IMR-90 (cell line): ENCODE data around the gene UCP1. TPM values are rescaled to one million over a fixed set of nuclear protein-coding genes. Genes with fewer than 3 reads are reported as not detected.

ENCODE experiments used
- ATAC-seq: fragments of 200-7000 bp; cut with Tn5 transposase; 2 replicates; pipeline ENCODE4 v1.9.1; 2020; ENCODE audit warnings: low read depth, mild to moderate bottlenecking, moderate library complexity
- BruUV-seq: library from RNA; stranded (reverse); fragments of 400-500 nt; replicated peaks from 2 replicates; lab custom pipeline; 2021; lab: Mats Ljungman, UMichigan
- CTCF ChIA-PET: fragments of 300-600 bp; formaldehyde crosslinking; extraction: SDS; loops from one replicate; lab custom pipeline; 2021; ENCODE audit warnings: antibody characterized with exemption; lab: Yijun Ruan, JAX
- POLR2A ChIA-PET: fragments of 300-600 bp; sonication (Branson Sonifier 250); formaldehyde crosslinking; loops from one replicate; lab custom pipeline; 2022; ENCODE audit warnings: antibody characterized with exemption; ENCODE audit not compliant: unreplicated experiment; lab: Charles Lee
- DNase-seq: peaks from one replicate; pipeline ENCODE4 v3.0.0; 2013
- H2AFZ ChIP-seq: replicated peaks from 2 replicates; pipeline ENCODE3; 2013; ENCODE audit warnings: low read length, mild to moderate bottlenecking; ENCODE audit not compliant: poor library complexity
- H2AK5ac ChIP-seq: 2 replicates; pipeline ENCODE4 v1.6.1; 2013; ENCODE audit warnings: low read depth, low read length, inconsistent platforms
- H2AK9ac ChIP-seq: replicated peaks from 2 replicates; pipeline ENCODE3; 2013; ENCODE audit warnings: mild to moderate bottlenecking, low read depth, low read length, moderate library complexity; ENCODE audit not compliant: poor library complexity
- H2BK120ac ChIP-seq: 2 replicates; pipeline ENCODE4 v1.6.1; 2013; ENCODE audit warnings: low read depth, low read length, inconsistent platforms
- H2BK15ac ChIP-seq: 3 replicates; pipeline ENCODE4 v1.6.1; 2013; ENCODE audit warnings: low read depth, low read length, inconsistent platforms
- H2BK20ac ChIP-seq: 2 replicates; pipeline ENCODE4 v1.6.1; 2013; ENCODE audit warnings: low read depth, mild to moderate bottlenecking, inconsistent platforms, low read length, moderate library complexity
- H2BK5ac ChIP-seq: 2 replicates; pipeline ENCODE4 v1.6.1; 2013; ENCODE audit warnings: mild to moderate bottlenecking, low read depth, low read length, inconsistent platforms; ENCODE audit not compliant: poor library complexity, severe bottlenecking
- H3K14ac ChIP-seq: replicated peaks from 2 replicates; pipeline ENCODE4 v1.6.1; 2013; ENCODE audit warnings: low read depth, low read length, inconsistent platforms
- H3K18ac ChIP-seq: 2 replicates; pipeline ENCODE4 v1.6.1; 2013; ENCODE audit warnings: low read depth, low read length, control low read depth
- H3K23ac ChIP-seq: 2 replicates; pipeline ENCODE4 v1.6.1; 2013; ENCODE audit warnings: low read depth, low read length, inconsistent platforms
- H3K27ac ChIP-seq: 2 replicates; pipeline ENCODE4 v1.5.1; 2013; ENCODE audit warnings: mild to moderate bottlenecking, control low read depth, low read length; ENCODE audit not compliant: insufficient read depth
- H3K27me3 ChIP-seq: 2 replicates; pipeline ENCODE4 v1.6.1; 2013; ENCODE audit warnings: low read length; ENCODE audit not compliant: control insufficient read depth, insufficient read depth
- H3K36me3 ChIP-seq: 2 replicates; pipeline ENCODE4 v1.6.1; 2013; ENCODE audit warnings: low read length, mixed read lengths; ENCODE audit not compliant: control insufficient read depth, insufficient read depth
- H3K4ac ChIP-seq: 2 replicates; pipeline ENCODE4 v1.6.1; 2013; ENCODE audit warnings: low read depth, low read length, inconsistent platforms
- H3K4me1 ChIP-seq: 2 replicates; pipeline ENCODE4 v1.6.1; 2013; ENCODE audit warnings: low read length, mixed read lengths; ENCODE audit not compliant: control insufficient read depth, insufficient read depth
- H3K4me2 ChIP-seq: 2 replicates; pipeline ENCODE4 v1.6.1; 2013; ENCODE audit warnings: low read depth, mild to moderate bottlenecking, control low read depth, low read length, moderate library complexity
- H3K4me3 ChIP-seq: 2 replicates; pipeline ENCODE4 v1.5.1; 2013; ENCODE audit warnings: low read depth, mild to moderate bottlenecking, control low read depth, low read length, moderate library complexity; ENCODE audit not compliant: insufficient read depth
- H3K56ac ChIP-seq: 2 replicates; pipeline ENCODE4 v1.6.1; 2013; ENCODE audit warnings: low read length, inconsistent platforms; ENCODE audit not compliant: insufficient read depth; ENCODE audit errors: extremely low read depth
- H3K79me1 ChIP-seq, 2 experiments: 2 replicates each; pipeline ENCODE4 v1.6.1; 2013; ENCODE audit warnings: low read length in 2 of 2, inconsistent platforms in 1 of 2, low read depth in 1 of 2
- H3K9ac ChIP-seq: 2 replicates; pipeline ENCODE4 v1.6.1; 2013; ENCODE audit warnings: low read depth, low read length, control low read depth
- H3K9me1 ChIP-seq: 2 replicates; pipeline ENCODE4 v1.6.1; 2013; ENCODE audit warnings: low read length, inconsistent platforms; ENCODE audit not compliant: insufficient read depth
- H3K9me3 ChIP-seq: 2 replicates; pipeline ENCODE4 v1.6.1; 2013; ENCODE audit warnings: low read length; ENCODE audit not compliant: control insufficient read depth, insufficient read depth
- H4K20me1 ChIP-seq: 2 replicates; pipeline ENCODE4 v1.6.1; 2013; ENCODE audit warnings: low read length, inconsistent platforms; ENCODE audit not compliant: insufficient read depth
- H4K5ac ChIP-seq: 2 replicates; pipeline ENCODE4 v1.6.1; 2013; ENCODE audit warnings: mild to moderate bottlenecking, low read depth, low read length, control low read depth
- H4K8ac ChIP-seq, 2 experiments: 2 replicates each; pipeline ENCODE4 v1.6.1; 2013; ENCODE audit warnings: low read depth in 2 of 2, low read length in 2 of 2, control low read depth in 1 of 2, inconsistent platforms in 1 of 2
- H4K91ac ChIP-seq: 2 replicates; pipeline ENCODE4 v1.6.1; 2013; ENCODE audit warnings: low read depth, low read length, inconsistent platforms; ENCODE audit not compliant: insufficient read depth
- BHLHE40 ChIP-seq: fragments of 150-350 bp; IDR thresholded peaks from 2 replicates; pipeline ENCODE4 v1.6.1; 2016; ENCODE audit warnings: mild to moderate bottlenecking, low read depth, low read length
- CEBPB ChIP-seq: IDR thresholded peaks from 2 replicates; pipeline ENCODE4 v1.6.1; 2012; ENCODE audit warnings: low read depth, low read length, improper control_type of control experiment
- CHD1 ChIP-seq: IDR thresholded peaks from 2 replicates; pipeline ENCODE4 v1.6.1; 2012; ENCODE audit warnings: low read depth, low read length, improper control_type of control experiment
- FOS ChIP-seq: fragments of 150-350 bp; IDR thresholded peaks from 2 replicates; pipeline ENCODE4 v1.6.1; 2016; ENCODE audit warnings: low read depth, low read length
- MAFK ChIP-seq: IDR thresholded peaks from 2 replicates; pipeline ENCODE4 v1.6.1; 2012; ENCODE audit warnings: low read depth, low read length, improper control_type of control experiment
- MAZ ChIP-seq: IDR thresholded peaks from 2 replicates; pipeline ENCODE4 v1.6.1; 2012; ENCODE audit warnings: low read depth, mild to moderate bottlenecking, low read length, improper control_type of control experiment, moderate library complexity, borderline replicate concordance
- MXI1 ChIP-seq: IDR thresholded peaks from 2 replicates; pipeline ENCODE4 v1.6.1; 2012; ENCODE audit warnings: low read depth, mild to moderate bottlenecking, low read length, moderate library complexity, borderline replicate concordance
- NFE2L2 ChIP-seq: fragments of 150-350 bp; IDR thresholded peaks from 2 replicates; pipeline ENCODE4 v1.6.1; 2016; ENCODE audit warnings: low read depth, mild to moderate bottlenecking, low read length
- POLR2A ChIP-seq: IDR thresholded peaks from 2 replicates; pipeline ENCODE4 v1.6.1; 2012; ENCODE audit warnings: mild to moderate bottlenecking, low read depth, low read length
- RAD21 ChIP-seq: IDR thresholded peaks from 2 replicates; pipeline ENCODE4 v1.6.1; 2012; ENCODE audit warnings: low read length, improper control_type of control experiment
- RCOR1 ChIP-seq: IDR thresholded peaks from 2 replicates; pipeline ENCODE4 v1.6.1; 2012; ENCODE audit warnings: mild to moderate bottlenecking, low read length, improper control_type of control experiment; ENCODE audit not compliant: insufficient replicate concordance
- RFX5 ChIP-seq: IDR thresholded peaks from 2 replicates; pipeline ENCODE4 v1.8.0; 2012; ENCODE audit warnings: low read depth, mild to moderate bottlenecking, low read length, moderate library complexity
- SMC3 ChIP-seq: fragments of 150-350 bp; IDR thresholded peaks from 2 replicates; pipeline ENCODE4 v1.6.1; 2016; ENCODE audit warnings: low read depth, mild to moderate bottlenecking, antibody characterized with exemption, low read length, moderate library complexity
- WGBS, 2 experiments: methylation state at CpG; one replicate each; pipeline versions ENCODE4 v1.1.5 to v1.1.7; 2013; ENCODE audit warnings: missing lambda C conversion rate in 2 of 2; ENCODE audit not compliant: insufficient read length in 1 of 2; ENCODE audit errors: extremely low coverage in 2 of 2; 5-methylcytosine and 5-hydroxymethylcytosine counted together
- dilution Hi-C: fragments of 300-500 bp; cut with HindIII; formaldehyde crosslinking; loops from one replicate; pipeline ENCODE4 v1.14.3; 2018; ENCODE audit warnings: low sequenced_read_pairs; ENCODE audit not compliant: unreplicated experiment
- in situ Hi-C: fragments of 300-500 bp; cut with MboI; formaldehyde crosslinking; loops from 3 replicates; pipeline ENCODE4 v1.14.3; 2019; ENCODE audit warnings: low sequenced_read_pairs, inconsistent platforms, mixed read lengths
- intact Hi-C: fragments of 100-400 bp; cut with micrococcal nuclease; formaldehyde crosslinking; loops from 2 replicates; pipeline ENCODE4 v1.10.0; 2022
- polyA plus RNA-seq, 3 experiments: library from polyadenylated mRNA; depleted of rRNA; stranded (reverse); fragments of >200 nt; gene quantifications; 2 replicates each; pipeline ENCODE4 v1.2.3, GENCODE V29; 2012; ENCODE audit warnings: low replicate concordance in 1 of 3
- total RNA-seq: library from RNA; depleted of rRNA; stranded (reverse); fragments of >200 nt; gene quantifications from 2 replicates; pipeline ENCODE4 v1.2.3, GENCODE V29; 2012
- TF ChIP-seq, protein P1 (sequence below): fragments of 150-350 bp; IDR thresholded peaks from 2 replicates; pipeline ENCODE4 v1.6.1; 2017; ENCODE audit warnings: mild to moderate bottlenecking, antibody characterized with exemption, low read length, low read depth
- TF ChIP-seq, protein P2 (sequence below): fragments of 150-350 bp; IDR thresholded peaks from 2 replicates; pipeline ENCODE4 v1.6.1; 2016; ENCODE audit warnings: low read depth, mild to moderate bottlenecking, low read length, moderate library complexity, borderline replicate concordance
- TF ChIP-seq, protein P3 (sequence below): conservative IDR thresholded peaks from 2 replicates; pipeline ENCODE4 v1.5.1; 2012; ENCODE audit warnings: mild to moderate bottlenecking, low read depth, low read length, improper control_type of control experiment

The UCP1 gene
- total and polyA plus RNA-seq, 2 of the 4 experiments (the other 2 are of a cell fraction) = not detected

DNA sequence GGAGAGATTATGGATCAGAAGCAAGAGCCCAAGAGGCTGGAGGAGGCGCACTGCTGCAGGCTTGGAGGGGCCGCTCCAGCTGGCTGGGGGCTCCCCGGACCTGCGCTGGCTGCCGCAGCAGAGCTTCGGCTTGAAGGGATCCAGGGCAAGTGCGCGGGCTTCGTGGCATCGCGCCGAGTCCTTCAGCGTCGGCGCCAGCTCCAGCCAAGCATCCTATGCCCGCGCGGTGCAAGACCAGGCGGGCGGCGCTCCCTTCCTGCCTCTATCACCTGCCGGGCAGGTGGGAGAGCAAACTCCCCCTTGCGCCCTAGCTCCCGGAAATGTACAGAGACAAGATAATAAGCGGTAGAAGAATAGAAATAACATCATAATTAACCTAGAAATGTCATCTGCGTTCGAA lies 10.5 kb upstream of the UCP1 start:
- no peak overlapping the region for H3K4me2 ChIP-seq
- no peak for ATAC-seq

More for the DNA sequence above, 10.5 kb upstream of the UCP1 start:
- no peak for DNase-seq
- H2BK15ac ChIP-seq = no peak overlapping the region
- H3K9ac ChIP-seq = no peak overlapping the region
- no peaks in the 10 kb centered on the region for H3K9me3 ChIP-seq
- H2AK9ac ChIP-seq = no peak overlapping the region
- WGBS, 2 experiments = 12% methylated on average over 9 of the region's 27 CpGs; no CpG with 5 or more reads in 1 of the 2 experiments
- TF ChIP-seq BHLHE40 = no peak
- no peak for TF ChIP-seq MXI1
- no peak for TF ChIP-seq NFE2L2
- TF ChIP-seq, protein P1, sequence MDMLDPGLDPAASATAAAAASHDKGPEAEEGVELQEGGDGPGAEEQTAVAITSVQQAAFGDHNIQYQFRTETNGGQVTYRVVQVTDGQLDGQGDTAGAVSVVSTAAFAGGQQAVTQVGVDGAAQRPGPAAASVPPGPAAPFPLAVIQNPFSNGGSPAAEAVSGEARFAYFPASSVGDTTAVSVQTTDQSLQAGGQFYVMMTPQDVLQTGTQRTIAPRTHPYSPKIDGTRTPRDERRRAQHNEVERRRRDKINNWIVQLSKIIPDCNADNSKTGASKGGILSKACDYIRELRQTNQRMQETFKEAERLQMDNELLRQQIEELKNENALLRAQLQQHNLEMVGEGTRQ = no peak
- TF ChIP-seq RFX5 = no peak
- TF ChIP-seq RAD21 = no peak
- TF ChIP-seq CHD1 = no peak
- TF ChIP-seq, protein P2, sequence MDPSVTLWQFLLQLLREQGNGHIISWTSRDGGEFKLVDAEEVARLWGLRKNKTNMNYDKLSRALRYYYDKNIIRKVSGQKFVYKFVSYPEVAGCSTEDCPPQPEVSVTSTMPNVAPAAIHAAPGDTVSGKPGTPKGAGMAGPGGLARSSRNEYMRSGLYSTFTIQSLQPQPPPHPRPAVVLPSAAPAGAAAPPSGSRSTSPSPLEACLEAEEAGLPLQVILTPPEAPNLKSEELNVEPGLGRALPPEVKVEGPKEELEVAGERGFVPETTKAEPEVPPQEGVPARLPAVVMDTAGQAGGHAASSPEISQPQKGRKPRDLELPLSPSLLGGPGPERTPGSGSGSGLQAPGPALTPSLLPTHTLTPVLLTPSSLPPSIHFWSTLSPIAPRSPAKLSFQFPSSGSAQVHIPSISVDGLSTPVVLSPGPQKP = no peak
- TF ChIP-seq MAZ = no peak
- no peak for TF ChIP-seq CEBPB
- no peak for TF ChIP-seq POLR2A
- TF ChIP-seq FOS = no peak
- TF ChIP-seq SMC3 = no peak
- no peak for TF ChIP-seq RCOR1
- TF ChIP-seq, protein P3, sequence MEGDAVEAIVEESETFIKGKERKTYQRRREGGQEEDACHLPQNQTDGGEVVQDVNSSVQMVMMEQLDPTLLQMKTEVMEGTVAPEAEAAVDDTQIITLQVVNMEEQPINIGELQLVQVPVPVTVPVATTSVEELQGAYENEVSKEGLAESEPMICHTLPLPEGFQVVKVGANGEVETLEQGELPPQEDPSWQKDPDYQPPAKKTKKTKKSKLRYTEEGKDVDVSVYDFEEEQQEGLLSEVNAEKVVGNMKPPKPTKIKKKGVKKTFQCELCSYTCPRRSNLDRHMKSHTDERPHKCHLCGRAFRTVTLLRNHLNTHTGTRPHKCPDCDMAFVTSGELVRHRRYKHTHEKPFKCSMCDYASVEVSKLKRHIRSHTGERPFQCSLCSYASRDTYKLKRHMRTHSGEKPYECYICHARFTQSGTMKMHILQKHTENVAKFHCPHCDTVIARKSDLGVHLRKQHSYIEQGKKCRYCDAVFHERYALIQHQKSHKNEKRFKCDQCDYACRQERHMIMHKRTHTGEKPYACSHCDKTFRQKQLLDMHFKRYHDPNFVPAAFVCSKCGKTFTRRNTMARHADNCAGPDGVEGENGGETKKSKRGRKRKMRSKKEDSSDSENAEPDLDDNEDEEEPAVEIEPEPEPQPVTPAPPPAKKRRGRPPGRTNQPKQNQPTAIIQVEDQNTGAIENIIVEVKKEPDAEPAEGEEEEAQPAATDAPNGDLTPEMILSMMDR = no peak
- no peak for TF ChIP-seq MAFK
- H3K36me3 ChIP-seq = no peaks in the 10 kb centered on the region
- no peak overlapping the region for H3K18ac ChIP-seq
- intact Hi-C loops = no loop called here
- ChIA-PET POLR2A (no interaction called here), CTCF (no interaction called here)
- no peak overlapping the region for H4K8ac ChIP-seq
- H2AK5ac ChIP-seq = no peak overlapping the region
- H4K5ac ChIP-seq = no peak overlapping the region
- H3K9me1 ChIP-seq = no peaks in the 10 kb centered on the region
- no peak overlapping the region for H2AFZ ChIP-seq
- in situ Hi-C loops = no loop called here
- no peak overlapping the region for H3K27ac ChIP-seq
- H3K4ac ChIP-seq = no peak overlapping the region
- H2BK5ac ChIP-seq = no peak overlapping the region
- no peak overlapping the region for H3K4me3 ChIP-seq
- H2BK120ac ChIP-seq = no peak overlapping the region
- no peaks in the 10 kb centered on the region for H3K4me1 ChIP-seq
- H3K27me3 ChIP-seq = peaks cover 48% of the 10 kb centered on the region
- no peaks in the 10 kb centered on the region for H3K79me1 ChIP-seq
- H3K56ac ChIP-seq = no peak overlapping the region
- H4K91ac ChIP-seq = no peak overlapping the region
- no peak overlapping the region for H3K14ac ChIP-seq
- H3K23ac ChIP-seq = no peak overlapping the region
- dilution Hi-C loops = no loop called here
- H2BK20ac ChIP-seq = no peak overlapping the region
- no peaks in the 10 kb centered on the region for H4K20me1 ChIP-seq
- BruUV-seq = no TSS peak
